GM12878 (cell line): ENCODE results near the gene DENND1A.

Source experiments
- CBFB ChIP-seq: IDR thresholded peaks from 2 replicates; pipeline ENCODE4 v1.6.1; 2016; ENCODE audit warnings: antibody characterized with exemption, low read depth
- CHD1 ChIP-seq: IDR thresholded peaks from 2 replicates; pipeline ENCODE4 v1.6.1; 2012; ENCODE audit warnings: low read depth, low read length, improper control_type of control experiment
- POLR2AphosphoS5 ChIP-seq: IDR thresholded peaks from 2 replicates; pipeline ENCODE4 v1.6.1; 2011; ENCODE audit warnings: mild to moderate bottlenecking, low read length, inconsistent platforms
- SP1 ChIP-seq: IDR thresholded peaks from one replicate; pipeline ENCODE4 v1.6.1; 2011; ENCODE audit warnings: low read depth, low read length
- TF ChIP-seq, protein P1 (sequence below), 3 experiments: IDR thresholded peaks in 2 of 3; conservative IDR thresholded peaks in 1 of 3; 2 replicates each; pipeline ENCODE4 v1.5.1; 2011; ENCODE audit warnings: low read depth in 3 of 3, low read length in 3 of 3, mild to moderate bottlenecking in 3 of 3, control low read depth in 2 of 3, moderate library complexity in 2 of 3, inconsistent platforms in 1 of 3, mixed read lengths in 1 of 3; ENCODE audit not compliant: control insufficient read depth in 2 of 3, insufficient read depth in 1 of 3; ENCODE audit errors: extremely low read depth in 1 of 3
- TF ChIP-seq, protein P2 (sequence below): IDR thresholded peaks from 2 replicates; pipeline ENCODE4 v1.6.1; 2011; ENCODE audit warnings: low read depth, mild to moderate bottlenecking, low read length, moderate library complexity, borderline replicate concordance; ENCODE audit errors: extremely low read depth

DNA sequence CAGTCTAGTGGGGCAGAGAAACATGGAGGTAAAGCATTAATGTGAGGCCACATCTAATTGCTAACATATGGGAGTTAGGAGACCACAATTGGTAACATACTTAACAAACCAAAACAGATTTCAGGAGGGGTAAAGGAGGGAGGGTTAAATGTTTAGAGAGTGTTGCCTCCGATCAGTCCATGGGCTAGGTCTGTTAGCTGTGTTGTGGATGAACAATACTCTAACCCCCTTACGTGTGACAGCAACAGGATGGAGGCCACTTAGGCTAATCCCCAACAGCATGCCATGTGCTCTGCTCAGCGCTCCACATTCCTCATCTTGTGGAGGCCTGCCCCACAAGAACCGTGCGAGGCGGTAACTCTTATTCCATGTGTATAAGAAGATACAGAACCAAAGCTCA lies 406.9 kb downstream of the DENND1A start:
- TF ChIP-seq, protein P1, sequence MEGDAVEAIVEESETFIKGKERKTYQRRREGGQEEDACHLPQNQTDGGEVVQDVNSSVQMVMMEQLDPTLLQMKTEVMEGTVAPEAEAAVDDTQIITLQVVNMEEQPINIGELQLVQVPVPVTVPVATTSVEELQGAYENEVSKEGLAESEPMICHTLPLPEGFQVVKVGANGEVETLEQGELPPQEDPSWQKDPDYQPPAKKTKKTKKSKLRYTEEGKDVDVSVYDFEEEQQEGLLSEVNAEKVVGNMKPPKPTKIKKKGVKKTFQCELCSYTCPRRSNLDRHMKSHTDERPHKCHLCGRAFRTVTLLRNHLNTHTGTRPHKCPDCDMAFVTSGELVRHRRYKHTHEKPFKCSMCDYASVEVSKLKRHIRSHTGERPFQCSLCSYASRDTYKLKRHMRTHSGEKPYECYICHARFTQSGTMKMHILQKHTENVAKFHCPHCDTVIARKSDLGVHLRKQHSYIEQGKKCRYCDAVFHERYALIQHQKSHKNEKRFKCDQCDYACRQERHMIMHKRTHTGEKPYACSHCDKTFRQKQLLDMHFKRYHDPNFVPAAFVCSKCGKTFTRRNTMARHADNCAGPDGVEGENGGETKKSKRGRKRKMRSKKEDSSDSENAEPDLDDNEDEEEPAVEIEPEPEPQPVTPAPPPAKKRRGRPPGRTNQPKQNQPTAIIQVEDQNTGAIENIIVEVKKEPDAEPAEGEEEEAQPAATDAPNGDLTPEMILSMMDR (IDR thresholded peaks at IDR 0.05 in 2 of 3, conservative IDR thresholded peaks at IDR 0.05 in 1 of 3; ENCODE audit: control insufficient read depth in 2 of 3, extremely low read depth in 1 of 3, insufficient read depth in 1 of 3, low read depth in 3 of 3, low read length in 3 of 3): no peak
- no peak for TF ChIP-seq SP1
- TF ChIP-seq CHD1: no peak
- TF ChIP-seq POLR2AphosphoS5: no peak
- no peak for TF ChIP-seq CBFB
- TF ChIP-seq, protein P2, sequence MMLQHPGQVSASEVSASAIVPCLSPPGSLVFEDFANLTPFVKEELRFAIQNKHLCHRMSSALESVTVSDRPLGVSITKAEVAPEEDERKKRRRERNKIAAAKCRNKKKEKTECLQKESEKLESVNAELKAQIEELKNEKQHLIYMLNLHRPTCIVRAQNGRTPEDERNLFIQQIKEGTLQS: no peak
